GM19035 (cell line): ENCODE results near the gene INS.
"Not testable (repeated sequence)": the region's sequence is repeated elsewhere in the genome, so short reads cannot be mapped to it uniquely, and the experiment has no call there.

Source experiments
- ATAC-seq: cut with Tn5 transposase; IDR thresholded peaks from one replicate; pipeline ENCODE4 v1.9.1; 2021; ENCODE audit not compliant: unreplicated experiment

Gene INS

DNA sequence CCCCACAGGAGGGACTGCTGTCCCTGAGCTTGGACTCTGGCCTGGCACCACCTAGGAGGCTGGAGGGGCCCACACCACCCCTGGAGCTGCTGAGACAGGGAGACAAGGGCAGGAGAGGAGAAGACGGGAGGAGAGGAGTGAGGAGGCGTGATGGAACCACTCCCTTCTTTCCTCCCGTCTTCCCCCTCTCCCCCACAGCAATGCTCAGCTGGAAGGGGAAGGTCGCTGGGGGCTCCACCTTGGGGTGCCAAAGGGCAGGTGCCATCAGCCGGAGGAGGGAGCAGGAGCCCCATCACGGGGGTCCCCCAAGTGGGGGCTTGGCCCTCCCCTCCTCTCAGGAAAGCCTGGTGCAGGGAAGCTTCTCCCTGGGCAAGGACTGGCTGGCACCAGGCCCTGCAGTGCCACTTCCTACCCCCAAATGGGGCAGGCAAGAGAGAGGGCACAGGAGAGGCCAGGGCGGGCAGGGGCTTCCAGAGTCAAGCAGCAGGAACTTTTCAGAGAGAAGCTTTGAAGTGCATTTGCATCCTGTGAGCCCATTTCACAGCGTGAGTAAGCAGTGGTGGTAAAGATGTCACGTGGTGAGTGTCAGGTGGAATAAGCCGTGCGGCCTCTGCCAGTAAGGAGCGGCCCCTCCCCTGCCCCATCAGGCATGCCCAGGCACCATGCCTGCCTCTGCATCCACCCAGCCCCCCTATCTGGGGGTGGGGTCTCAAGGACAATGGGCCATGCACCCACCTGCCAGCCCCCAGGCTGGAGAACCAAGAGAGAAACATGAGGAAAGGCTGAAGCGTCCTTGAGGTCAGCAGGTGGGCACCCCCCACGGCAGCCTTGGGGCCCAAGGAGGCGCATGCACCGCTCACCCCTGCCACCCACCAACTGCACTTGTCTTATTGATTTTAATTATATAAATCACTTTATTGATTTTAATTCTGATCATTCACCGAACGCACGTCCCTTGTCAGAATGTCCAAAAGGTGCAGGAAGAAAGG lies 26.7 kb downstream of the INS start:
- ATAC-seq, result no peak

DNA sequence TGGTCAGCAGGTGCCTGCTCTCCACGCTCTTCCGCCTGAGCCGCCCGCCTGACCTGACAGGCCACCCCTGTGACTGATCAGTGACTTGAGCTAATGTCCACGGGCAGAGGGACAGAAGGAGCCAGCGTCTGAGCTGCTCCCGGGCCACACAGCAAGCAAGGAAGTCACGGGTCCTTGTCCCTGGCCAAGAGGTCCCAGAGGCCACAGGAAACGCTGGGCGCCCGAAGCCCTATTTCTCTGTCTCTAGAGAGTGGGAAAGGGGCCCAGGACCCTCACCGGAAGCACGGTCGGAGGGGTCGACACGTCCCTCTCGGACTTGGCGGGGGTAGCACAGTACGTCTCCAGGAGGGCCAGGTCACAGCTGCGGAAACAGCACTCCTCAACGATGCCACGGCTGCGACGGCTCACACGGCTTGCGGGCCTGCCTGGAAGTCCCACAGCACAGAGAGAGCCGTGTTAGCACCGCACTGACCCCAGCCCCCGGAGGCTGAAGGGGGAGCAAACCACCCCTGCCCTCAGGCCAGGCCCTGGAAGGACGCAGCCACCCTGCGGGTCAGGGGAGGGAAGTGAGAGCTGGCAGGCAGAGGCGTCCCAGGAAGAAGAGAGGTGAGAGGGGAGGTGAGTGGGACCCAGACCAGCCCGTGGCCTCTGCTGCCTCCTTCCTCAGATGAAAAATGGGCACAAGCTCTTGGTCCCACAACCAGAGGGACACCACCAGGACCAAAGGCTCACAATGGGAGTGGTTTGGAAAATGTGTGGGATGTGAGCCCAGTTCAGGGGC lies 27.6 kb downstream of the INS start:
- no peak for ATAC-seq

DNA sequence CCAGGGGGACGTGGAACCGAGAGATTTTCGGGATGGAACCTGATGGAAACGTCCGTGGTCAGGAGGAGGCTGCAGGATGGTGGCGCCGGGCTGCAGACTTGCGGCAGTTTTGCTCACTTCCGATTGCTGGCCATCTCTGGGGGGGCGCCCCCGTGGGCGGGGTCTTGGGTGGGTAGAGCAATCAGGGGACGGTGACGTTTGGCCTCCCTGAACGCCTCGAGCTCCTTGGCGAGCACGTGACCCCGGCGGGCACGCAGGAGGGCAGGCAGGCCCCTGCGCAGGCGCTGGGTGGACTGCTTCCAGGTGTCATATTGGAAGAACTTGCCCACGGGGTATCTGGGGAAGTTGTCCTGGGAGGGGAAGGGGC lies 28.2 kb downstream of the INS start:
- ATAC-seq, result no peak

DNA sequence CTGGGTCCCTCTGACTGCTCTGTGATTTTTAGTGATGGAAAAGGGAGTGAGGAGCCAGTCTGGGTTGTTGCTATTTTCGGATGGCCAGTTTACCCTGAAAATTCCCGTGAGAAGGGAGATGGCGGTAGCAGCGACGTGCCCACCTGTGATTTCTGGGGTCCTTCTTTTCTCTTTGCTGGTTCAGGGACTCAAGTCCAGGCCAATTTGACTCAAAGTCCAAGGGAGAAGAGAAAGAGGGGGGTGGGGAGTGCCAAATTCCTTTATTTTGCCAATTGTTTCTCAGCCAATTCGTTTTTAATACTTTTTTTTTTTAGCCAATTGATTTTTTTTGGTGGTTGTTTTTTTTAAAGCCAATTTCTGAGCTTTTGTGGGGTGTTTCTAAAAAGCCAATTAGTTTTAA lies 28.8 kb downstream of the INS start:
- ATAC-seq, result no peak

DNA sequence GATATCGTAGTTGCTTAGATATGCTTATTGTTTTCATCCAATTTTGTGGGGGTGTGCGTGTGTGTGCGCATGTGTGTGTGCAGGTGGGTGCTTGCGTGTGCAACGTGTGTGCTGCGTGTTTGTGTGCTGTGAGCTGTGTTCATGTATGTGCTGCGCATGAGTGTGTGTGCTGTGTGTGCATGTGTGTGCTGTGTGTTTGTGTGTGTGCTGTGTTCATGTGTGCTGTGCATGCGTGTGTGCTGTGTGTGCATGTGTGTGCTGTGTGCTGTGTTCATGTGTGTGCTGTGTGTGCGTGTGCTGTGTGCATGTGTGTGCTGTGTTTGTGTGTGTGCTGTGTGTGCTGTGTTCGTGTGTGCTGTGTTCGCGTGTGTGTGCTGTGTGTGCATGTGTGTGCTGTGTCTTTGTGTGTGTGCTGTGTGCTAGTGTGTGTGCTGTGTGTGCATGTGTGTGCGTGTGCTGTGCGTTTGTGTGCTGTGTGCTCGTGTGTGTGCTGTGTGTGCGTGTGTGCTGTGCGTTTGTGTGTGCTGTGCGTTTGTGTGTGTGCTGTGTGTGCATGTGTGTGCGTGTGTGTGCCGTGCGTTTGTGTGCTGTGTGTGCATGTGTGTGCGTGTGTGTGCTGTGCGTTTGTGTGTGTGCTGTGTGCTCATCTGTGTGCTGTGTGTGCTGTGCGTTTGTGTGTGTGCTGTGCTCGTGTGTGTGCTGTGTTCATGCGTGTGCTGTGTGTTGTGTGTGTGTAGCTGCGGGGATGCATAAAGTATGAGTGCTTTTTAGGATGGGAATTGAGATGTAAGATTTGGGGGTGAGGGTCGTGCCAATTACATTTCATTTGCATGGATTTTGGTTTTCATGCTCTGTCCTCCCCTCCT lies 29.4 kb downstream of the INS start:
- ATAC-seq, result no peak

DNA sequence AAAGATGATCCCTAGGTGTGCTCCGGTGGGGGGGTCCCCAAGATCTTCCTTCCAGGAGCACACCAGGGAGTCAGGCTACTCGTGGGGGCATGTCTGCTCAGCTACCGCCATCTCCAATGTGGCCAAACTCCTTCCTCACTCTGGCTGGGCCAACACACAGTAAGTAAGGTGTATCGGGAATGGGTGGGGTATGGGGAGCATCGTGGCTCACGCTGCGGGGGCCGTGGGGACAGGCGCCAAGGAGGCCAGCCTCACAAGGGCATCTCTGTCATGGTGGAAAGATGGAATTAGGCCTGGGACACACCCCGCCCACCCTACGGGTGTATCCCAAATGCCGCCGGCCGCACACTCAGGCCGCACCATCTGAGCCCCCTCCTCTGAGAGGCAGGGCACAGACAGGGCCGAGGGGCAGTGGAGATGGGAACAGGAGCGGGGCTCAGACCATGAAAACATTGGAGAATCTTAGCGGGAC lies 30.1 kb downstream of the INS start:
- ATAC-seq, result no peak

DNA sequence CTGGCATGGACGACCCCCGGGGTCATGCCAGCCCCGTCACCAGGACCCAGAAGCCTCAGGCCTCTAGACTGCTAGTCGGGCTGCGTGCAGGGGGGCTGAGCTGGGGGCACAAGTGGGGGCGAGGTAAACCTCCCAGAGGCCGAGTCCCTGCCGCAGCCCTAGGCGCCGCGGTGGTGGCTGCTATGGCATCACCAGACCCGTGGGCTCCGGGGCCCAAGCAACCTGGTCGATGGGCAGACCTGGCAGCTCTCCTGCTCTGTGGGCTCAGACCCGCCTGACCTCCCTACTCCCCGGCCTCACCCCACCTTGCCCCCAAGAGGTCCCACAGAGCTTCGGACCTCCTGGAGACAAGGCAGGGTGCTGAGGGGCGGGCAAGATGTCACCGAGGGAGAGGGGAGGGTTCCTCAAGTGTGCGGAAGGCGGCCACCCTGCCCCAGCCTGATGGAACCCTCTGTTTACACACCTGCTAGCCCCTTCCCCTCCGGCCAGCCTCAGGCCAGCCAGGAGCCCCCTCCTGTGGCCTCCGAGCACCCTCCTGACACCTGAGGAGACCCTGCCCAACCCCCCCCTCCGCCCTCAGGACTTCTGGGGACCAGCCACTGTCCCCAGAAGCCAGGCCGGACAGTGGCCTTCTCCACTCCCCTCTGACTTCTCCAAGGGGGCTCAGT lies 31.2 kb downstream of the INS start:
- ATAC-seq, result no peak

DNA sequence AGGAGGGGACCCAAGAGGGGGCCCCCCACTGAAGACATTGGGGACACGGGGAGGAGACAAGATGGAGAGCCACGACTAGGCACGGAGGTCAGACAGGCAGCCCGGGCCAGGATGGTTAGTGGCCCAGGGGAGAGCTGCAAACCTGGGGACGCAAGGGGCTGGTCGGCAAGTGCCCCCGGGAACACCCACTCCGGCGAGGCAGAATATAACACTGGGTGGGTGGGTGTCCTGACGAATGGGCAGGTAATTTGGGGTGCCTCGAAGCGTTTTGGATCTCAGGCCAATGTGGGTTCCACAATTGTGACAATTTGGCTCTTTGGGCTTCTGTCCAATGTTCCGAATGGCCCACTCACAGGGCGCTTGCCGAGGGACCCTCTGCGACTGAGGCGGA lies 31.7 kb downstream of the INS start:
- no peak for ATAC-seq

DNA sequence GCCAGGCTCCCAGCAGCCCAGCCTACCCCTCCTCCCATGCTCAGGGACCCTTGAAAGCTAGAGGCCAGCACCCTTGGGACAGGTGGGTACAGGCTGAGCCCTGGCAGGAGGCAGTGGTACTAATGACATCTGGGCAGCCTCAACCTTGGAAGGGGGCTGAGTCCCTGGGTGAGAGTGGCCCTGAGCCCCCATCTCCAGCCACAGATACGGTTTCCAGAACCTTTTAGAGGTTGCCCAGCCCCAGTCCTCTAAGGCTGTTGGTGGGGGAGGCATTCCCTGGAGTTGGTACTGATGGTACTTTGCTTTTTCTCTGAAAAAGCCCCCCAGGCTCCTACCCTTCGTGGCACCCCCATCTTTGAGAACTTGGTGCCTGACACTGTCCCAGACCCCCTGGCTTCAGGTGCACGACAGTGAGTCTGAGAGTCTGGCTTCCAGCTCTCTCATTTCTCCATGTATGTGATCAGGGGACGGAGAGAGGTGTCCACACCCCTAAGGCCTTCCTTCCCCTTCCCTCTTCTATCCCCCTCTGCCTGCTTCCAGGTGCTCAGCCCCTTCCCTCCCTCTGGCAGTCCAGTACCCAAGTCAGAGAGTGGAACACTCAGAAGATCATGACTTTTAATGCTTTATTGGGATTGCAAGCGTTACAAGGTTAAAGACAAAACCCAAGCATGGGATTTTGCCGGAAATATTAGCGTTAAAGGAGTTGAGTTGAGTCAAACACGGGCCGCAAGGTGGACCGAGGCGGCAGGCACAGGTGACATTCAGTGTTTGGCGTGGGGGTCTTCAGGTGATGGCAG lies 32.3 kb downstream of the INS start:
- ATAC-seq, result no peak

DNA sequence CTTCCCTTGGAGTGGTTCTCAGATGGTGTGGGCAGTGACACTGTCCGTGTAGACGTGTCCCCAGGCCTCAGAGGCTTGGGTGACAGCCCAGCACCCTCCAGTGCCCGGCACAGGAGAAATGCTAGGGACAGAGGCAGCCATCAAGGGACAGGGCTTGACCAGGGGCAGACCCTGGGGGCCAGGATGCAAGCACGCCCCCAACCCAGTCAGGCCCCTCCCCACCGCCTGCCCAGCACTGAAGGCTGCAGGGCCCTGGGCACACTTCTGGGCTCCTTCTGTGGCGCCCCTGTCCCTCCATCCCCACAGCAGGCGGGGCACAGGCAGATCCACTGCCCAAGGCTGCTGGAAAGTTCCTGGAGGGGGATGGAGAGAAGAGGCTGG lies 32.9 kb downstream of the INS start:
- ATAC-seq, result no peak

DNA sequence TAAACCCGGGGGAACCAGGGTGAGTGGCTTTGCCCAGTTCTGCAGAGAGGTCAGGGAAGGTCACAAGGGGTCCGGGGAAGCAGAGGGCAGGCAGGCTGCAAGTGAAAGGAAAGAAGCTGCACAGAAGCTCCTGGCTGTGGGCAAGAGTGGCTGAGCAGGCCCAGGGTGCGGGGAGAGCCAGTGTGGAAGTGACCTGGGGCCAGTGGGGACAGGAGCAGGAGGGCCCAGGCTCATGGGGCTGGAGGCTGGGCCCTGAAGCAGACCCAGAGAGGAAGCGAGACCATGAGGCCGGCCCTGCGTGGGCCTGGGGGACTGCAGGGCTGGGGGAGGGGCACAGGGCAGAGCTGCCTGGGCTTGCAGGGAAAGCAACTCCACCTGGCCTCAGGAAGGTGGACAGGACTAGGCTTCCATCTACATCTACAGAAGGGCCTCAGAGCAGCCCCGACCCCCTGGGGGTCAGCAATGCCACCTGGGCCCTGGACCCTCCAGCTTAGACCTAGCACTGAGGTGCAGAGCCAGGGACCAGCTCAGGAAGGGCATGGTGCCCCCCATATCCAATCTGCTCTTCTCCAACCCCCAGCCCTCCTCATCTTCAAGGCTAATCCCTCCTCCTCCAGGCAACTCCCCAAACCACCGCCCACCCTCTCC lies 33.4 kb downstream of the INS start:
- ATAC-seq, result no peak

DNA sequence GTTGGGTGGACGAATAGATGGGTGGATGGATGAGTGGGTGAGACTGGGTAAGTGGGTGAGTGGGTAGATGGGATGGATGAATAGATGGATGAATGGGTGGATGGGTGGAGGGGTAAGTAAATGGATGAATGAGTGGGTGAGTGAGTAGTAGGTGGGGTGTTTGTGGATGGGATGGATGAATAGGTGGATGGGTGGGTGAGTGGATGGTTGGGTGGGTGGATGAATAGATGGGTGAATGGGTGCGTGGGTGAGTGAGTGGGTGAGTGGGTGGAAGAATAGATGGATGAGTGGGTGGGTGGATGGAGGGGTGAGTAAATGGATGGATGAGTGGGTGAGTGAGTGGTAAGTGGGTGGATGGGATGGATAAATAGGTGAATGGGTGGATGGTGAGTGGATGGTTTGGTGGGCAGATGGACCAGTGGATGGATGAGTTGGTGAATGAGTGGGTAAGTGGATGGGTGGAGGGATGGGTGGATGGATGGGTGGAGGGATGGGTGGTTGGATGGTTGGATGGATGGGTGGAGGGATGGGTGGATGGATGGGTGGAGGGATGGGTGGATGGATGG lies 34.4 kb downstream of the INS start:
- no peak for ATAC-seq

DNA sequence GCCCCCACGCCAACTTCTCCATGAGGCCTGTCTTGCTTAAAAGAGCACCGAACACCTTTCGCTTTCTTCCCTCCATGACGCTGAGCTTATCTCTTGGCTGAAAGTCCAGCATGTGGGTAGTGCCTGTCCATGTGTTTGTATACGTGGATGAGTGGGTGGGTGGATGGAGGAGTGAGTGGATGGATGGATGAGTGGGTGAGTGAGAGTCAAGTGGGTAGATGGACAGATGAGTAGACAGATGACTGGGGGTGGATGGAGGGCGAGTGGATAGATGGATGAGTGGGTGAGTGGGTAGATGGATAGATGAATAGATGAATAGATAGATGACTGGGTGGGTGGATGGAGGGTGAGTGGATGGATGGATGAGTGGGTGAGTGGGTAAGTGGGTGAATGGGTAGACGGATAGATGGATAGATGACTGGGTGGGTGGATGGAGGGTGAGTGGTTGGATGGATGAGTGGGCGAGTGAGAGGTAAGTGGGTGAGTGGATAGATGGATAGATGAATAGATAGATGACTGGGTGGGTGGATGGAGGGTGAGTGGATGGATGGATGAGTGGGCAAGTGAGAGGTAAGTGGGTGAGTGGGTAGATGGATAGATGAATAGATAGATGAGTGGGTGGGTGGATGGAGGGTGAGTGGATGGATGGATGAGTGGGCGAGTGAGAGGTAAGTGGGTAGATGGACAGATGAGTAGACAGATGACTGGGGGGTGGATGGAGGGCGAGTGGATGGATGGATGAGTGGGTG lies 36.1 kb downstream of the INS start:
- ATAC-seq, result not testable (repeated sequence)

DNA sequence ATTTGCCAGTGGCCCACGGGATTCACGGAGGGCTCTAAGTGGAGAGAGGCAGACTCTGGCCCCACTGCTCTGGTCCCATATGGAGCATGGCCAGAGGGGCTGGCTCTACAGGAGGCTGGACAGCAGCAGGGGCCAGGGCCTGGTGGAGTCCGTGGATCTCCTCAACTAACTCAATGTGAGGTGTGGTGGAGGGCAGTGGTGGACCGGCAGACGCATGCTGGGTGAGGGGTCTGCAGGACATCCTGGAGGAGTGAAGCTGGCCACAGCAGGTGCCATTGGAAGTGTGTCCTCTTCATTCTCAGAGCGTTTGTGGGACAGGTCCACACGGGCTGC lies 37.4 kb downstream of the INS start:
- no peak for ATAC-seq

DNA sequence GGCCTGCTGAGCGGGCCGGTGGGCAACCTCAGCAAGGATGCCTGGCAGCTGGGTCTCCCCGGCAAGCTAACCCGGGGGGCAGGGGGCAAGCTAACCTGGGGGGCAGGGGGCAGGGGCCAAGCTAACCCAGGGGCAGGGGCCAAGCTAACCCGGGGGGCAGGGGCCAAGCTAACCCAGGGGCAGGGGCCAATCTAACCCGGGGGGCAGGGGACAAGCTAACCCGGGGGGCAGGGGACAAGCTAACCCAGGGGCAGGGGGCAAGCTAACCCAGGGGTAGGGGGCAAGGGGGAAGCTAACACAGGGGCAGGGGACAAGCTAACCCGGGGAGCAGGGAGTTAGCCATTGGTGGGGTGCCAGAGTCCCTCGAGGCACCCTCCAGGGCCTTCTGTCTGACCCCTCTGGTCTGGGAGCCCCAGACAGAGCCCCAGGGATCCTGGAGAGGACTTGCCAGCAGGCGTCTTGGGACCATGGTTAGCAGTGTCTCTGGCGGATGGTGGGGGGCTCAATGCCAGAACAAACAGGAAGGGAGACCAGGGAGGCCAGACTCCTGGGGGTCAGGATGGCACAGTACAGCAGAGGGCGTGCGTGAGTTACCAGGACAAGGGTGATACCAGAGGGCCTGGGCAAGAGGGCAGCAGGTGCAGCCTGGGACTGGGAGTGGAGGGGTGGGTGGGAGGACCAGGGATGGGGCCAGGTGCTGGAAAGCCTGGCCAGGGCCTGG lies 37.9 kb downstream of the INS start:
- ATAC-seq, result no peak

DNA sequence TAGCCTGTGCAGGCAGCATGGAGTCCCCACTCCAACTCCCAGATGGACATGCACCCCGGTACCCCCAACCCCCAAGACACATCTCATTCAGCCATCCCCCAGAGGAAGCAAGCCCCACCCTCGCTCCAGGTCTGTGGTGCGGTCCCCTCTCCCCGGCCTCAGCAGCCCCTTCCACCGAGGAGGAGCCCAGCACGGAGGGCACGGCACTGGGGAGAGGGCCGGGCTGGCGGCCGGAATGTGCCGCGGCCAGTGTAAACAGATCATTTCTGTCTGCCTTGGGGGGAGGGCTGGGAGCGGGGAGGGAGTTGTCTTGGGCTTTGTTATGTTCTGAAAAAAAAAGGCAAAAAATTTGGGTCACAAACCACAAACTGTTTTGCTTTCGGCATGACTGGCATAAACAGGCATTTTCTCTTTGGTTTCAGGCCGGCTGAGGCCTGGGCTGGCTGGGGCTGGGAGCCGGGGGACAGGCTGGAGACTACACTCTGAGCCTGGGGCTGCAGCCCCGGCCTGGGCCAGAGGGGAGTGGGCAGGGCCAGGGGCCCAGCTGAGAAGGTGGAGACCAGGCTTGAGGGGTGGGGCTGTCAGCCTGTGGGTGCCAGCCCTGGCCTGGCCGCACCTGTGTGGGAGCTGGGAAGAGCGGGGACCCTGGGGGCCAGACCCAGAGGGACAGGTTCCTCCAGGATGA lies 38.6 kb downstream of the INS start:
- no peak for ATAC-seq
